Measurements from ENCODE around the gene COL6A3. TPM values are rescaled to one million over a fixed set of nuclear protein-coding genes. Genes with fewer than 3 reads are reported as not detected.

COL6A3 gene
- total and polyA plus RNA-seq, 7 donors: 2.8 to 715 (median 233) TPM

DNA sequence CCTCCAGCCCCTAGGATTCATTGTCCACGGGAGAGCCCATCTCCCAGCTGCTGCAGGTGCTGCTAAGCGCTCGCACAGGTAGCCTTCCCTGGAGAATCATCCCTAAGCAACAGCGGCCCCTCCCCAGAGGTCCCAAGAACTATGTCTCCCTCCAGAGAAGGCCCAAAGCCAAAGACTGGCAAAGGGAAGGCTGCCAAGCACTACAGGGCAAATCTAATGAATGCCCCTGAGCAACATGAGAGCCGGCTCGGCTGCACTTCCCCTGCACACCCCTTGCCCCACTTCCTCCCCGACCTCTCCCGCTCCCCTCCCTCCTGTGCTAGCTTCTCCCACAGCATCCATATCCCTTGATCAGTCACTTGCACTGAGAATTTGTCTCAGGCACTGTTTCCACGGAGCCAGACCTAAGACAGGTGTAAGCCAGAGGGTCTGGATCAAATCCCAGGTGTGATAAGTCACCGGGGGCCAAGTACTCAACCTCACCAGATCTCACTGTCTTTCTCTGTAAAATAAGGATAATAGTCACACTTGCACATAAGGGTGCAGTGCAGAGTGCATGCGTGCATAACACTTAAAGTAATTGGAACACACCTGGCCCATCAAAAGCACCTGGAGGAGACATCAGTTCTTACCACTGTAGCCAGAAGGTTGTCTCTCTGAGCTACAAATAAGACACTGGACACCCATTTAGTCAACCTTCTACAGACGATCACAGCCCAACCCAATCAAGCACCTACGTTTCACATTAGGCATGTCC, 20.1 kb upstream of the COL6A3 start:
- no peaks in the 10 kb centered on the region for H3K27me3 ChIP-seq
- WGBS, 2 donors: 58 to 63% methylated on average over 13 of the region's 13 CpGs
- no peaks in the 10 kb centered on the region for H3K9me3 ChIP-seq
- H3K4me3 ChIP-seq: no peak overlapping the region
- H3K4me1 ChIP-seq: peaks cover 0 to 35% (median 23%) of the 10 kb centered on the region in 4 donors
- intact Hi-C loops (cut with DNase I): loop anchor here (5.0 kb wide), 1 partner anchor 138 kb away; no protein-coding TSS in a partner anchor
- no peak for TF ChIP-seq POLR2AphosphoS5 (IDR thresholded peaks at IDR 0.05)
- no peak for TF ChIP-seq POLR2A (IDR thresholded peaks at IDR 0.05)
- TF ChIP-seq, protein P1, sequence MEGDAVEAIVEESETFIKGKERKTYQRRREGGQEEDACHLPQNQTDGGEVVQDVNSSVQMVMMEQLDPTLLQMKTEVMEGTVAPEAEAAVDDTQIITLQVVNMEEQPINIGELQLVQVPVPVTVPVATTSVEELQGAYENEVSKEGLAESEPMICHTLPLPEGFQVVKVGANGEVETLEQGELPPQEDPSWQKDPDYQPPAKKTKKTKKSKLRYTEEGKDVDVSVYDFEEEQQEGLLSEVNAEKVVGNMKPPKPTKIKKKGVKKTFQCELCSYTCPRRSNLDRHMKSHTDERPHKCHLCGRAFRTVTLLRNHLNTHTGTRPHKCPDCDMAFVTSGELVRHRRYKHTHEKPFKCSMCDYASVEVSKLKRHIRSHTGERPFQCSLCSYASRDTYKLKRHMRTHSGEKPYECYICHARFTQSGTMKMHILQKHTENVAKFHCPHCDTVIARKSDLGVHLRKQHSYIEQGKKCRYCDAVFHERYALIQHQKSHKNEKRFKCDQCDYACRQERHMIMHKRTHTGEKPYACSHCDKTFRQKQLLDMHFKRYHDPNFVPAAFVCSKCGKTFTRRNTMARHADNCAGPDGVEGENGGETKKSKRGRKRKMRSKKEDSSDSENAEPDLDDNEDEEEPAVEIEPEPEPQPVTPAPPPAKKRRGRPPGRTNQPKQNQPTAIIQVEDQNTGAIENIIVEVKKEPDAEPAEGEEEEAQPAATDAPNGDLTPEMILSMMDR (IDR thresholded peaks at IDR 0.05): no peak
- TF ChIP-seq EP300 (IDR thresholded peaks at IDR 0.05): no peak
- no peak for DNase-seq
- H3K36me3 ChIP-seq: no peaks in the 10 kb centered on the region
- H3K27ac ChIP-seq: peak overlapping the region in 1 of 4 donors; percentile 72

DNA sequence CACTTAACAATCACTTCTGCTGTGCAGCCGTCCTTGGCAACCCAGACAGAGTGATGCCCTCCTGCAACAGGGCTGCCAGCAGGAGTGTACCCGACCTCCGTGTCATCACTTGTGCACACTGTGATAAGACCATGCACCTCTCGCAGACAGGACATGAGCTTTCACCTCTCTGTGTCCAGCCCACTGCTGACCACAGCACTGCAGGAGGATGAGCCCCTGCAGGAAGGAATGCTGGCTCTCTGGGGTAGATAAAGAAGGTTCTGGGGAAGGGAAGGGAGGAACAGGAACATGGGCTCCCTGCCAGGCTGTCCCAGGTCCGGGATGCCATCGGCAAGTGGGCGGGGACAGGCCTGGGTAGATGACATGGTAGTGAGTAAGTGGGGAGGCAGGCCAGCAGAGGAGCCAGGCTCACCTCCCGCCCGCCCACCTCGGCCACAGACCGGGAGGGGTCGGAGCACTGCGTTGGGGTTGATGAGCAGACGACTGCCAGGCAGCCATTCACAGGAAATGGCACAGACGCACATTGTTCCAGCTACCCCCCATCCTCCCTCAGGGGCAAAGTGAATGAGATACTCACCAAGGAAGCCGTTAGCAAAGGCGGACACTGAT, 18.6 kb upstream of the COL6A3 start:
- Histone ChIP-seq H3K27me3 (no peaks in the 10 kb centered on the region), H3K36me3 (no peaks in the 10 kb centered on the region), H3K9me3 (no peaks in the 10 kb centered on the region), H3K4me1 (peaks cover 0 to 35% (median 21%) of the 10 kb centered on the region in 4 donors), H3K4me3 (no peak overlapping the region), H3K27ac (peak overlapping the region in 2 of 4 donors; percentile 17 to 35)
- no peak for DNase-seq
- 31 to 45% methylated on average over 17 of the region's 17 CpGs for WGBS, 2 donors
- intact Hi-C loops (cut with DNase I): loop anchor here (5.0 kb wide), 1 partner anchor 140 kb away; no protein-coding TSS in a partner anchor
- TF ChIP-seq POLR2A (IDR thresholded peaks at IDR 0.05): no peak
- no peak for TF ChIP-seq POLR2AphosphoS5 (IDR thresholded peaks at IDR 0.05)

DNA sequence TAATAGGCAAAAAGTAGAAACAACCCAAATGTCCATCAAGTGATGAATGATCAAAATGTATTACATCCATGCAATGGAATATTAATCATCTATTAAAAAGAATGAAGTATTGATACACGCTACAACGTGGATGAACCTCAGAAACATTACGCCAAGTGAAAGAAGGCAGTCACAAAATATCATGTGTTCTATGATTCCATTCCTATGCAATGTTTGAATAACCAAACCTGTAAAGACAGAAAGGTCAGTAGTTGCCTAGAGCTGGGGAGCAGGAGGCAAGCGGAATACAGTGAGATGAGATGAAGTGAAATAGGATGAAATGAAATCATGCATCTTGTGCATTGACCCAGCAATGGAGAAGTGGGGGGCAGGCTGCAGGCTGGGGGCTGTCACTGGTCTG, 17.9 kb upstream of the COL6A3 start:
- intact Hi-C loops (cut with DNase I): loop anchor here (5.0 kb wide), 1 partner anchor 140 kb away; no protein-coding TSS in a partner anchor
- no peaks in the 10 kb centered on the region for H3K27me3 ChIP-seq
- DNase-seq: no peak
- no peaks in the 10 kb centered on the region for H3K36me3 ChIP-seq
- H3K27ac ChIP-seq: no peak overlapping the region
- peaks cover 0 to 35% (median 21%) of the 10 kb centered on the region in 4 donors for H3K4me1 ChIP-seq
- H3K9me3 ChIP-seq: no peaks in the 10 kb centered on the region
- H3K4me3 ChIP-seq: no peak overlapping the region
- TF ChIP-seq POLR2AphosphoS5 (IDR thresholded peaks at IDR 0.05): no peak
- no peak for TF ChIP-seq POLR2A (IDR thresholded peaks at IDR 0.05)
- no peak for TF ChIP-seq EP300 (IDR thresholded peaks at IDR 0.05)
- TF ChIP-seq, protein P1 (IDR thresholded peaks at IDR 0.05): no peak
- WGBS, 2 donors: 91 to 92% methylated on average over 4 of the region's 4 CpGs

DNA sequence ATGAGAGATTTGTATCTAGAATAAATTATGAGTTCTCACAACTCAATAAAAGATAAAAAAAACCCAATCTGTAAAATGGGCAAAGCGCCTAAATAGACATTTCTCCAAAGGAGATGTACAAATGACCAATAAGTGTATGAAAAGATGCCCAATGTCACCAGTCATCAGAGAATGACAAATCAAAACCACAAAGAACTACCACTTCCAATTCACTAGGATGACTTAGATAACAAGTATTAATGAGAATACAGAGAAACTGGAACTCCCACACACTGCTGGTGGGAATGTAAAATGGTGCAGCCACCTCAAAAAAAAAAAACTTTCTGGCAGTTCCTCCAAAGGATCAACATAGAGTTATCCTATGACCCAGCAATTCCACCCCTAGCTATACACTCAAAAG, 17.4 kb upstream of the COL6A3 start:
- Histone ChIP-seq H3K4me3 (no peak overlapping the region), H3K9me3 (no peaks in the 10 kb centered on the region), H3K27me3 (no peaks in the 10 kb centered on the region), H3K36me3 (no peaks in the 10 kb centered on the region), H3K4me1 (peaks cover 0 to 32% (median 20%) of the 10 kb centered on the region in 4 donors), H3K27ac (no peak overlapping the region)
- intact Hi-C loops (cut with DNase I): loop anchor here (5.0 kb wide), 1 partner anchor 141 kb away; no protein-coding TSS in a partner anchor
- TF ChIP-seq, protein P1 (IDR thresholded peaks at IDR 0.05): no peak
- TF ChIP-seq POLR2A (IDR thresholded peaks at IDR 0.05) (no peak), EP300 (IDR thresholded peaks at IDR 0.05) (no peak), POLR2AphosphoS5 (IDR thresholded peaks at IDR 0.05) (no peak)
- DNase-seq: no peak
- WGBS, 2 donors: 89 to 92% methylated on average over 1 of the region's 1 CpG

DNA sequence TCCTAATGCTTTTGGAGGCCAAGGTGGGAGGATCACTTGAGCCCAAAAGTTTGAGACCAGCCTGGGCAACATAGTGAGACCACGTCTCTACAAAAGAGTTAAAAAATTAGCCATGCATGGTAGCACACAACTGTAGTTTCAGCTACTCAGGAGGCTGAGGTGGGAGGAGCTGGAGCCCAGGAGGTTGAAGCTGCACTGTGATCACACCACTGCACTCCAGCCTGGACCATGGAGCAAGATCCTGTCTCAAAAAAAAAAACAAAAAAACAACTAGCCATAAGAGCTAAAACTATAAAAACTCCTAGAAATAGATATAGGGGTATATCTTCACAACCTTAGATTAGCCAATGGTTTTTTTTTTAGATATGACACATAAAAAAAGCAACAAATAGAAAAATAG, 16.9 kb upstream of the COL6A3 start:
- H3K9me3 ChIP-seq: no peaks in the 10 kb centered on the region
- peaks cover 0 to 27% (median 18%) of the 10 kb centered on the region in 4 donors for H3K4me1 ChIP-seq
- H3K27me3 ChIP-seq: no peaks in the 10 kb centered on the region
- intact Hi-C loops (cut with DNase I): loop anchor here (5.0 kb wide), 1 partner anchor 141 kb away; no protein-coding TSS in a partner anchor
- no peak overlapping the region for H3K27ac ChIP-seq
- TF ChIP-seq EP300 (IDR thresholded peaks at IDR 0.05) (no peak), POLR2A (IDR thresholded peaks at IDR 0.05) (no peak), POLR2AphosphoS5 (IDR thresholded peaks at IDR 0.05) (no peak)
- TF ChIP-seq, protein P1 (IDR thresholded peaks at IDR 0.05): no peak
- no peaks in the 10 kb centered on the region for H3K36me3 ChIP-seq
- DNase-seq: no peak
- 79 to 85% methylated on average over 1 of the region's 1 CpG for WGBS, 2 donors
- no peak overlapping the region for H3K4me3 ChIP-seq

All from sigmoid colon (tissue), 7 donors.